K562 (cell line): ENCODE data around the gene EID2. TPM values are rescaled to one million over a fixed set of nuclear protein-coding genes. Genes with fewer than 3 reads are reported as not detected.

ENCODE experiments used
- ARID2 ChIP-seq: fragments of 450-650 bp; IDR thresholded peaks from 2 replicates; pipeline ENCODE4 v1.6.1; 2017; ENCODE audit warnings: antibody characterized with exemption, mild to moderate bottlenecking
- BACH1 ChIP-seq: fragments of 200-800 bp; sonication (Bioruptor generic); IDR thresholded peaks from 2 replicates; pipeline ENCODE4 v1.6.1; 2016; ENCODE audit warnings: missing genetic modification characterization, missing compliant biosample characterization
- CHD2 ChIP-seq: IDR thresholded peaks from 2 replicates; pipeline ENCODE4 v1.6.1; 2011; ENCODE audit warnings: low read depth, low read length
- FOXM1 ChIP-seq, 2 experiments: fragments of 450-650 bp in 1 of 2; sonication (generic) in 1 of 2; formaldehyde crosslinking in 1 of 2; IDR thresholded peaks; 2 replicates each; pipeline versions ENCODE4 v1.6.1 to v1.9.0; 2017 to 2022; ENCODE audit warnings: low read depth in 2 of 2, mild to moderate bottlenecking in 2 of 2, missing genetic modification reagents in 1 of 2, moderate library complexity in 1 of 2
- FOXO4 ChIP-seq: fragments of 450-650 bp; formaldehyde crosslinking; IDR thresholded peaks from 2 replicates; pipeline ENCODE4 v1.4.0; 2020; ENCODE audit warnings: mild to moderate bottlenecking, moderate library complexity
- MAFK ChIP-seq: IDR thresholded peaks from 2 replicates; pipeline ENCODE4 v1.6.1; 2011; ENCODE audit warnings: low read length, improper control_type of control experiment
- MAZ ChIP-seq, 2 experiments: fragments of 450-650 bp in 1 of 2; sonication (generic) in 1 of 2; formaldehyde crosslinking; IDR thresholded peaks in 1 of 2; conservative IDR thresholded peaks in 1 of 2; 2 replicates each; pipeline versions ENCODE4 v1.4.0 to v1.5.0; 2020; ENCODE audit warnings: mild to moderate bottlenecking in 1 of 2, missing genetic modification reagents in 1 of 2
- PCBP1 ChIP-seq: fragments of 200-400 bp; formaldehyde crosslinking; IDR thresholded peaks from 2 replicates; pipeline ENCODE4 v1.6.1; 2018; ENCODE audit warnings: mild to moderate bottlenecking, low read depth, low read length; ENCODE audit not compliant: poor library complexity, severe bottlenecking
- POLR2H ChIP-seq: IDR thresholded peaks from 2 replicates; pipeline ENCODE4 v1.6.1; 2016; ENCODE audit warnings: missing genetic modification characterization, low read depth, mild to moderate bottlenecking, control low read depth, missing compliant biosample characterization, moderate library complexity
- TFAM ChIP-seq: fragments of 250-450 bp; sonication (Bioruptor Pico); conservative IDR thresholded peaks from 2 replicates; pipeline ENCODE4 v1.5.0; 2021; ENCODE audit warnings: mild to moderate bottlenecking, moderate library complexity
- ZNF316 ChIP-seq: fragments of 450-650 bp; IDR thresholded peaks from 2 replicates; pipeline ENCODE4 v1.6.1; 2016
- ZNF561 ChIP-seq: fragments of 450-650 bp; formaldehyde crosslinking; conservative IDR thresholded peaks from 2 replicates; pipeline ENCODE4 v1.4.0; 2020; ENCODE audit warnings: mild to moderate bottlenecking, moderate library complexity
- polyA plus RNA-seq, 8 experiments: library from polyadenylated mRNA; depleted of rRNA in 4 of 8; stranded (reverse) in 5 of 8; unstranded in 3 of 8; fragments of >200 nt; fragmentation: Nextera tagmentation in 2 of 8; fragmentation: Illumina TruSeq in 1 of 8; extraction: Ambion mirVana in 2 of 8; extraction: Trizol in 1 of 8; gene quantifications; 2 replicates each; pipeline versions ENCODE4 v1.2.1 to v1.2.3, GENCODE V29; 2011 to 2014; ENCODE audit warnings: inconsistent platforms in 1 of 8, missing spikeins in 1 of 8
- total RNA-seq, 7 experiments: library from RNA; depleted of rRNA in 6 of 7; stranded (reverse); fragments of >200 nt in 6 of 7; fragmentation: Illumina TruSeq in 2 of 7; extraction: Trizol in 2 of 7; gene quantifications; 2 replicates each; pipeline versions ENCODE4 v1.2.1 to v1.2.3, GENCODE V29; 2011 to 2021; ENCODE audit warnings: low replicate concordance in 1 of 7
- TF ChIP-seq, protein P1 (sequence below): fragments of 450-650 bp; IDR thresholded peaks from 2 replicates; pipeline ENCODE4 v1.6.1; 2017; ENCODE audit warnings: antibody characterized with exemption, mild to moderate bottlenecking
- TF ChIP-seq, protein P2 (sequence below): fragments of 250-450 bp; sonication (Bioruptor Pico); IDR thresholded peaks from 2 replicates; pipeline ENCODE4 v1.5.0; 2022; ENCODE audit warnings: mild to moderate bottlenecking
- TF ChIP-seq, protein P3 (sequence below): sonication (generic); formaldehyde crosslinking; IDR thresholded peaks from 2 replicates; pipeline ENCODE4 v1.8.0; 2023; ENCODE audit warnings: mild to moderate bottlenecking, missing genetic modification reagents

Gene EID2
- total and polyA plus RNA-seq, 9 of the 15 experiments (the other 6 are each of a cell fraction or from before 2014, with no cell fraction given): 2.5 to 18.5 (median 11.3) TPM

DNA sequence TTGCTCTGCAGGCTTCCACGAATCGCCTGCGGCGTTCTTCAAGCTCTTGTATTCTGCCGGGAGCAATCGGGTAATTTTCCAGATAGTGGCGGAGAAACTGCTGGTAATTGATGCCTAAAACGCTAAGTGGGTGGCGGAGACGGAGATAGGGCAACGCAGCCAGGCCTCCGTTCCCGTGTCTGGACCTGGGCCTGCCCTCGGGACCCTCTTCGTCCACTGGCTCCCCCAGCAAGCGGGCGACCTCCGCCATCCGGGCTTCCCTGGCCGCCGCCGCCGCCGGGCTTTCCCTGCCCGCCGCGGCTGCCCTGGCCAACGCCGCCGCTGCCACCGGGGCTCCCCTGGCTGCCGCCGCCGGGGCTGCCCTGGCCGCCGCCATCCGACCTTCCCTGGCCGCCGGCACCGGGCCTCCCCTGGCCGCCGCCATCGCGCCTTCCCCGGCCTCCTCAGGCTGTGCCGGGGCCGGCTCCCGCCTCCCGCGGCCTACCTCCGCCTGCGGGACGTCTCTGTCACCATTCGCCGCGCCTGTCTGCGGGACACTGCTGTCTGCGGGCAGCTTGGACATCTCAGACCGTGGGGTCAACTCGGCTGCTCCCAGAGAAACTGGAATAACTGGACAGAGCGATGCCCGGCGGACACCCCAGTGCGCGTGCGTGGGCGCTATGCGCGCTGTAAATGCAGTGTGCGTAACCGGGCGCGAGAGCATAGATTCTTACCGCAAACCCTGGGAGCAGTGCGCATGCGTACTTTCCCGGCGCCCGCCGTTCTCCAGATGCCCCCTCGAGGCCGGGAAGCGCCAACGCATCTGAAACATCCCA lies at the start of gene EID2 (continued):
- 0 out of 2 replicates have a peak, but pooled peaks have one; percentile 20 for TF ChIP-seq CHD2
- no peak for TF ChIP-seq TFAM (CRISPR knock-in tag)
- TF ChIP-seq PCBP1: no peak
- 0 out of 2 replicates have a peak, but pooled peaks have one; percentile 14 for TF ChIP-seq POLR2H
- TF ChIP-seq ARID2: no peak
- TF ChIP-seq ZNF561 (CRISPR knock-in tag): no peak
- TF ChIP-seq FOXO4 (CRISPR knock-in tag): no peak
- no peak for TF ChIP-seq ZNF316
- no peak for TF ChIP-seq BACH1
- TF ChIP-seq MAZ (CRISPR knock-in tag; conservative IDR thresholded peaks at IDR 0.05 in 1 of 2, IDR thresholded peaks at IDR 0.05 in 1 of 2): peak; percentile 68 to 79
- TF ChIP-seq FOXM1 (IDR thresholded peaks at IDR 0.05; ENCODE audit: low read depth): no peak
- TF ChIP-seq FOXM1 (CRISPR knock-in tag; IDR thresholded peaks at IDR 0.05; ENCODE audit: low read depth): no peak
- TF ChIP-seq MAFK: no peak
- TF ChIP-seq, protein P1, sequence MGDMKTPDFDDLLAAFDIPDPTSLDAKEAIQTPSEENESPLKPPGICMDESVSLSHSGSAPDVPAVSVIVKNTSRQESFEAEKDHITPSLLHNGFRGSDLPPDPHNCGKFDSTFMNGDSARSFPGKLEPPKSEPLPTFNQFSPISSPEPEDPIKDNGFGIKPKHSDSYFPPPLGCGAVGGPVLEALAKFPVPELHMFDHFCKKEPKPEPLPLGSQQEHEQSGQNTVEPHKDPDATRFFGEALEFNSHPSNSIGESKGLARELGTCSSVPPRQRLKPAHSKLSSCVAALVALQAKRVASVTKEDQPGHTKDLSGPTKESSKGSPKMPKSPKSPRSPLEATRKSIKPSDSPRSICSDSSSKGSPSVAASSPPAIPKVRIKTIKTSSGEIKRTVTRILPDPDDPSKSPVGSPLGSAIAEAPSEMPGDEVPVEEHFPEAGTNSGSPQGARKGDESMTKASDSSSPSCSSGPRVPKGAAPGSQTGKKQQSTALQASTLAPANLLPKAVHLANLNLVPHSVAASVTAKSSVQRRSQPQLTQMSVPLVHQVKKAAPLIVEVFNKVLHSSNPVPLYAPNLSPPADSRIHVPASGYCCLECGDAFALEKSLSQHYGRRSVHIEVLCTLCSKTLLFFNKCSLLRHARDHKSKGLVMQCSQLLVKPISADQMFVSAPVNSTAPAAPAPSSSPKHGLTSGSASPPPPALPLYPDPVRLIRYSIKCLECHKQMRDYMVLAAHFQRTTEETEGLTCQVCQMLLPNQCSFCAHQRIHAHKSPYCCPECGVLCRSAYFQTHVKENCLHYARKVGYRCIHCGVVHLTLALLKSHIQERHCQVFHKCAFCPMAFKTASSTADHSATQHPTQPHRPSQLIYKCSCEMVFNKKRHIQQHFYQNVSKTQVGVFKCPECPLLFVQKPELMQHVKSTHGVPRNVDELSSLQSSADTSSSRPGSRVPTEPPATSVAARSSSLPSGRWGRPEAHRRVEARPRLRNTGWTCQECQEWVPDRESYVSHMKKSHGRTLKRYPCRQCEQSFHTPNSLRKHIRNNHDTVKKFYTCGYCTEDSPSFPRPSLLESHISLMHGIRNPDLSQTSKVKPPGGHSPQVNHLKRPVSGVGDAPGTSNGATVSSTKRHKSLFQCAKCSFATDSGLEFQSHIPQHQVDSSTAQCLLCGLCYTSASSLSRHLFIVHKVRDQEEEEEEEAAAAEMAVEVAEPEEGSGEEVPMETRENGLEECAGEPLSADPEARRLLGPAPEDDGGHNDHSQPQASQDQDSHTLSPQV: 0 out of 2 replicates have a peak, but pooled peaks have one; percentile 6
- TF ChIP-seq, protein P2, sequence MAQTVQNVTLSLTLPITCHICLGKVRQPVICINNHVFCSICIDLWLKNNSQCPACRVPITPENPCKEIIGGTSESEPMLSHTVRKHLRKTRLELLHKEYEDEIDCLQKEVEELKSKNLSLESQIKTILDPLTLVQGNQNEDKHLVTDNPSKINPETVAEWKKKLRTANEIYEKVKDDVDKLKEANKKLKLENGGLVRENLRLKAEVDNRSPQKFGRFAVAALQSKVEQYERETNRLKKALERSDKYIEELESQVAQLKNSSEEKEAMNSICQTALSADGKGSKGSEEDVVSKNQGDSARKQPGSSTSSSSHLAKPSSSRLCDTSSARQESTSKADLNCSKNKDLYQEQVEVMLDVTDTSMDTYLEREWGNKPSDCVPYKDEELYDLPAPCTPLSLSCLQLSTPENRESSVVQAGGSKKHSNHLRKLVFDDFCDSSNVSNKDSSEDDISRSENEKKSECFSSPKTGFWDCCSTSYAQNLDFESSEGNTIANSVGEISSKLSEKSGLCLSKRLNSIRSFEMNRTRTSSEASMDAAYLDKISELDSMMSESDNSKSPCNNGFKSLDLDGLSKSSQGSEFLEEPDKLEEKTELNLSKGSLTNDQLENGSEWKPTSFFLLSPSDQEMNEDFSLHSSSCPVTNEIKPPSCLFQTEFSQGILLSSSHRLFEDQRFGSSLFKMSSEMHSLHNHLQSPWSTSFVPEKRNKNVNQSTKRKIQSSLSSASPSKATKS: no peak
- TF ChIP-seq, protein P3, sequence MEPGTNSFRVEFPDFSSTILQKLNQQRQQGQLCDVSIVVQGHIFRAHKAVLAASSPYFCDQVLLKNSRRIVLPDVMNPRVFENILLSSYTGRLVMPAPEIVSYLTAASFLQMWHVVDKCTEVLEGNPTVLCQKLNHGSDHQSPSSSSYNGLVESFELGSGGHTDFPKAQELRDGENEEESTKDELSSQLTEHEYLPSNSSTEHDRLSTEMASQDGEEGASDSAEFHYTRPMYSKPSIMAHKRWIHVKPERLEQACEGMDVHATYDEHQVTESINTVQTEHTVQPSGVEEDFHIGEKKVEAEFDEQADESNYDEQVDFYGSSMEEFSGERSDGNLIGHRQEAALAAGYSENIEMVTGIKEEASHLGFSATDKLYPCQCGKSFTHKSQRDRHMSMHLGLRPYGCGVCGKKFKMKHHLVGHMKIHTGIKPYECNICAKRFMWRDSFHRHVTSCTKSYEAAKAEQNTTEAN (CRISPR knock-in tag): no peak
